ENCODE data around the gene PDCD4.

The PDCD4 gene

DNA sequence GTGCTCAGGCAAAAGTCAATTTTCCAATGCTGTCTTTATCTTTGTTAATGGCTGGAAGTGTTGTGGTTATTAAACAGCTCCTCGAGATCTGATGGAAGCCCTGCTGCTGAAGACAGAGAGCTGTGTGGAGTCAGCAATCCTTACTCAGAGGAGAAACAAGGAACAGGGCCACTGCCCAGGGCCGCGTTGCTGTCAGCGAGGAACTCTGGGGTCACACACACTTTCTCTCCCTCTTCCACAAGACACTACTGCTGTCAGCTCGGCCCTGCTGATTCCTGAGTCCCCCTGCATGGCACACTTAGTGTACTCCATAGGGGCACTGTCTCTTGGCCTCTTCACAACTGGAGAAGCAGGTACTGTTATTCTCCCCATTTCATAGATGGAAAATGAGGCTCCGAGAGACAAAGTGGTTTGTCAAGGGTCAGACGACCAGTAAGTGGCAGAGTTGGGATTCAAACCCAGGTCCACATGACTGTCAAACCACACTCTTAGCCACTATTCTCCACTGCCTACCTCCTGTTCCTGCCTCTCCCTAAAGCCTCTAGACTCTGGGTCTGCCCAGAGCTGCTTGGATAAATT, 29.3 kb upstream of the PDCD4 start:
- no peak for DNase-seq (ENCODE audit: low read depth in 2 of 2)

DNA sequence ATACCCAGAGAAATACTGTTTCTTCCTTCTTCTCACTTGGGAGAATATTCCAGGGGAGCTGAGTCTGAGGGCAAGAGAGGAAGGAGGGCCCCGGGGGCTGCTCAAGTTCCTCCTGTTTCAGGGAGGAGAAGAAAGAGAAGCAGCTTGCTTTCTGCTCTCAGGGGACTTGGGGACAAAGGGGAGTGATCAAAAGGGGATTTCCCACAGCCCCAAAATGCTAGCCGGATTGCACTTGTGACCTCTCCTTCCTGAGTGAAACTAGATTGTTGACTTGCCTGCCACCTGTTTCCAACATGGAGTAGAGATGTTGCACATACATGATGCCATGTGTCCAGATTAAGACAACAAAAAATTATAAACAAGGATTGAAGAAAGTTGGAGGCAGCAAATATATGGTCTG, 28.7 kb upstream of the PDCD4 start:
- no peak for DNase-seq (ENCODE audit: low read depth in 2 of 2)

DNA sequence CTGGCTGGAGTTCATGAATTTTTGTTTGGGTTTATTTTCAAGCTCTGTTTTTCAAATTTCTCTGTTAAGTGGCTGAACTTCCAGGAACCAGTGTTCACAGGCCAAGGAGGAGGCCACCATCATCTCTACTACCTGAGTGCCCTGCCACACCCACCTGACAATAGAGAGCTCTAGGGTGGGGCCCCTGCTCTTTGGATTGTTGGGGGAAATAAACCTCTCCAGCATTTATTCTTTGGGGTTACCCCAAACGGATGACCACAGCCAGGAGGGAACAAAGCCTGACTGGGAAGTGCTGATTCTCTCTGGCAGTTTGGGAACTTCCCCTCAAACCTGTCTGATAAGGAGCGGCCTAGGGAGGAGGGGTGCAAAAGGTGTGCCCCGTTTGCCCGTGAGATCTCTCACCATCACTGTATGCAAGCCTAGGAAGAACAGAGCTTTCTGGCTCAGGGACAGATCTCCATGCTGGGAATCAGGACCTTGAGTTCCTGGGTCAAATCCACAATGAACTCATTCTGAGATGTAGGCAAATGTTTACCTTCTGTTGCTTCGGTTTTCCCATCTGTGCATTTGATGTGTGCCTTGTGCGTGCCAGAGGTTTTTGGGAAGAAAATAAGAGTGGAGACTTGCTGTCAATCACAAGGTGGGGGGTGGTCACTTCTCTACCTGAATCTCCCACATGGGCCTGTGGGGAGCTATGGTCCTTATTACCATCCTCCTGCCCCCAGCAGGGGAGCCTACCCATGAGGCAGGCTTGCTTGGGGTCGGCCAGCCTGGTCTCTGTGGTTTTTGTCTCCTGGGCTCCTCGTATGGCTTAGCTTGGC, 27.7 kb upstream of the PDCD4 start:
- DNase-seq (ENCODE audit: low read depth in 2 of 2) = no peak

DNA sequence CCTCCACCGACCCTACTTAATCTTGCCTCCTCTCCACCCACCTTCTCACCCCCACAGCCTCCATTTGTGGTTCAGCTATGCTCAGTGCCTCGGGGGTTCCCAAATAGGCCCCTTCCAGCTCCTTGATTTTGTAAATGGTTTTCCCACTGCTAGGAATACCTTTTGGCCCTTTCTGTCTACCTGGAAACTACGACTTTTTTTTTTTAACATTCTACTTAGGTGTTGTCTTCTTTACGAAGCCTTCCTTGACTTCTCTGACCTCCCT, 27.2 kb upstream of the PDCD4 start:
- no peak for DNase-seq (ENCODE audit: low read depth in 2 of 2)

DNA sequence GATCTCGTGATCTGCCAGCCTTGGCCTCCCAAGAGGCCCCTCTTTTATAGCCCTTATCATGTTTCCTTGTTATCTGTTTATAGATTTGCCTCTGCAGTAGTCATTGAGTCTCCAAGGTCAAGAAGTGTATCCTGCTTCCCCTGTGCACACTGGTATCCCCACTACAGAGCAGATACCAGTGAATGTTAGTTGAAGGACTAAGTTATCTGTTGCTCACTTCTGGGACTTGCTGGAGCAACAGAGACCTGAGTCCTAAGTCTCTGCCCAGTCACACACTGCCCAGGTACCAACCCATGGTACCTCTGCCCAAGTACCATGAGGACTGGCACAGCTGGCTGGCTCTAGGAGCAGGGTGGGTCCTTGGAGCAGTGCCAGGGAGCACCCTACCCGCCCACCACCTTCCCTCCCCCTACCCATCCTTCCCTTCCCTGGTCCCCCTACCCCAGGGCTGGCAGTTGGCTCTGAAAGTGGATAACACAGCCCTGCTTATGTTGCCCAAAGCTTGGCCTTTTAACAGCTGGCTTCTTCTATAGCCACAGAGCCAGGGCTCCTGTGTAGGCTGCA, 26.5 kb upstream of the PDCD4 start:
- no peak for DNase-seq (ENCODE audit: low read depth in 2 of 2)

DNA sequence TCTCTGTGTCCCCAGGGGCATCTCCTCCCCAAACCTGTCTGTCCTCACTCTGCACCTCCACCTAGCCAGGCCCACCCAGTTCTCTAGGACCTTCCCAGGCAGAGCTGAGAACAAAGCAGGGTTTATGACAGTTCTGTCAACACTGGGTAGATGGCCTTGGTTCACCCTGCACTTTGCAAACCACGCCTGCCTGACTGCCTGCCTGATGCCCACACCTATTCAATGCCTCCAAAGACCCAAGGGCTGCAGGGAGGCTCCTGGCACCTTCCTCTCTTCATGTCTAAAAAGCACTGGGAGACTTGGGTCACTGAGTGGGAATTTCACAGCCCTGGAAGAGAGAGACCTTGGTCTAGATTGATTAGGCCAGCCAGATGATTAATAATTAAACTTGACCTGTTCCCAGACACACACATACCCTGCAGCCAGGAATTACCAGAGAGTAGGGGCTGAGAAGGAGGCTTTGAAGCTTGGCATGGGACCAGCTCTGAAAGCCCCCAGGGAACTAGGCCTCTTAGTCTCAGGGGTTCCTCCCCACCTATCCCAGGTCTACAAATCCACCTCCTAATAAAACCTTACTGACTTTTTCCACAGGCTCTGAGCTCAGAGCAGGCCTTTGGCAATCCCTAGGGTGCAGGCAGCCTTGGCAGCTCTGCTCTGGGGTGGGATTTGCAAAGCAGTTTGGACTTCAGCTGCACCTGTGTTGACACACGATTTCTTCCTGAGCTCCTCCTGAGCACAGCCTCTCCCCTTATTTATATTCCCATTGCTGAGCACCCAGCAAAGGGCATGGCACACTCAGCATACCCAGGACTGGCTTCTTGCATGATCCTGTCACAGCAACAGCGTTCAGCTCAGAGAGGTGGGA, 25.7 kb upstream of the PDCD4 start:
- no peak for DNase-seq (ENCODE audit: low read depth in 2 of 2)

DNA sequence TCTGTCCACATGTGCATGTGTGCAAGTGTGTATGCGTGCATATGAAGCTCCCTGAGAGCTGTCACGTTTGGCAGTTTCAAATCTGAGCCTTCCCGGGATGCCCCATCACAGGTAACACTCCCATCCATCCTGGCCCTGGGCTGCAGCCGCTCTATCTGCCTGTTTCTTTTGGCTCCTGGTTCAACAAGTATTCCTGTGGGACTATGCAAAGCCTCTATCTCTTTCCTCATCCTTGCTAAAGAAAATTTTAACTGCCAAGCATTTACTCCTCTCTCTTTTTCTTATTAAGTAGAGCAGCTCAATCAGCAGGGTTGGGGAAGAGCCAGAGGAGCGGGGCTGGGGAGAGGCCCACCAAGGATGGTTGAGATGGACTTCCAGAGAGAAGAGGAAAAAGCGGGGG, 24.4 kb upstream of the PDCD4 start:
- DNase-seq (ENCODE audit: low read depth in 2 of 2) = no peak

DNA sequence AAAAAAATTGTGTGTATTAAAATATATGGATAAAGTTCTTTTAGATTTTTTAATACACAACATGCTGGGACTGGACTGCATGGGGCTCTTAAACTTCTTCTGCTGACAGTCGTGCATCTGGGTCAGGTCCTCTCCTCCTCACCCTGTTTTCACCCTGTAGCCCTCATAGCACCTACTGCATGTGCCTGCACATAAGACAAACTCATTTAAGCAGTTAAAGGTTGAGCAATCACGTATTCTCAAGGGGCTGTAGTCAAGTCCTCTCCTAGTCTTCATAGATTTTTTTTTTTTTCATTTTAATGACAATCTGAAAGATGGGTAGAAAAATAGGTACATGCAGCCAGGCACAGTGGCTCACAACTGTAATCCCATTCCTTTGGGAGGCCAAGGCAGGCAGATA, 23.6 kb upstream of the PDCD4 start:
- no peak for DNase-seq (ENCODE audit: low read depth in 2 of 2)

DNA sequence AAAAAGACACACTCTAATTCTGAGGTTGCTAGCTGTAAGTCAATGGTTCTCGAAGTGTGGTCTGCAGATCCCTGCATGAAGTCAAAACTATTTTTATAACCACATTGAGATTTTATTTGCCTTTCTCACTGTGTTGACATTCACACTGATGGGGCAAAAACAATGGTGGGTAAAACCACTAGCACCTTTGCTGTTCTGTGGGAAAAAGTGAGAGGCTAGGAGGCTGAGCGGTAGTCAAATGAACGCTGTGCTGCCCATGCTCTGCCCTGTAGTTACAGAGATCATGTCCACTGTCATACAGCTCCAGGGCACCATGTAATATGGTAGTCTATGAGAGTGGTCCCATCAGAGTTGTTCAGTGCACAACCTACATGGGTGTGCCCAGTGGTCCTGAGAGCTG, 21.6 kb upstream of the PDCD4 start:
- no peak for DNase-seq (ENCODE audit: low read depth in 2 of 2)

DNA sequence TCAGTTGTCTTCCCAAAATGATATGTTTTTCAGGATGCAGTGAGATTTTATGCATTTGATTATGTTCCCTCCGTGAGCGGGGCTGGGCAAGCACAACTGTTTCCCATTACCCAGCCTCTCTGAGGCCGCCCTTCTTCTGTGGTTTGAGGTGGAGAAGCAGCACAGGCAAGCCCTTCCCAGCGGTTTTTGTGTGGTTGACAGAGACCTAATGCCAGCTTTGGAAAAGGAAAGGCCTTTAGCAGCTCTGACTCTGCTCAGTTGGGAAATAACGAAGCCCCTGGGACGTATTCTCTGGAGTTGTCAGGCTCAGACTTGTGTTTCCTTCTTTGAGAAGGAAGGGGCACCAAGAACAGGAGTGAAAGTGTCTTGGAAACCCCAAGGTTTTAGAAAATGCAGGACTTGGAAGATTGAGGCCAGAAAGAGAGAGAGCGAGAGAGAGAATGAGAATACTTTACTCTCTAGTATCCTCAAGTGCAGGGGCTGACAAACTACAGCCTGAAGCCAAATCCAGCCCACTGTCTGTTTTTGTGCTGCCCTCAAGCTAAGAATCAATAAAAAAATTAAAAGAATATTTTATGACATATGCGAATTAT, 20.6 kb upstream of the PDCD4 start:
- DNase-seq (ENCODE audit: low read depth in 2 of 2) = no peak

DNA sequence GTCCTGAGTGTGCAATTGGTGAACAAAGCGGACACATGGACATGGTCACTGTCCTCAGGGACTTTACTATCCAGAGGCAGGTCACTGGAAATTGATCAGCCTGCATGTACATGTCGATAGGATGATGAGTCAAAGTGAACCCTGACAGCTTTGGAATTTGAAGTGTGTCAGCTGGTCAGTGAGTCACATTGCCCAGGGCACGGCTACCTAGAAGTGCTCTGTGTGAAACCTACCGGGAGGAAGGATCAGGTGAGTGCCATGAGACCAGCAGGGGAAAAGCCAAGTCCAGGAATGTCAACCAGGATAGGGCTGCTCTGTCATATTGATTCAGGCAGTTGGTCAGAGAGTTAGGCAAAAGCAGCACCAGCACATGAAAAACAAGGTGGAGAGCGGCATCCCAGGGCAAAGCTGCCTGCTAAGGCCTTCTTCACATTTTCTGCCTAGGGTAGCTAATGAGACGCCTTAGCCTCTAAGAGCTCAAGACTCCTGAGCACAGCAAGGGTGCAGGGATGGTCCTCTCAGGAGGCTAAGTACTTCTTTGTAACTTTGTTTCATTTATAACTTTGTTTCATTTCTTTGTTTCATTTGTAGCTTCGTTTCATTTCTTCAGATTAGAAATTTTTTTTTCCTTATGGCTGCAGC, 19.4 kb upstream of the PDCD4 start:
- DNase-seq (ENCODE audit: low read depth in 2 of 2) = no peak

DNA sequence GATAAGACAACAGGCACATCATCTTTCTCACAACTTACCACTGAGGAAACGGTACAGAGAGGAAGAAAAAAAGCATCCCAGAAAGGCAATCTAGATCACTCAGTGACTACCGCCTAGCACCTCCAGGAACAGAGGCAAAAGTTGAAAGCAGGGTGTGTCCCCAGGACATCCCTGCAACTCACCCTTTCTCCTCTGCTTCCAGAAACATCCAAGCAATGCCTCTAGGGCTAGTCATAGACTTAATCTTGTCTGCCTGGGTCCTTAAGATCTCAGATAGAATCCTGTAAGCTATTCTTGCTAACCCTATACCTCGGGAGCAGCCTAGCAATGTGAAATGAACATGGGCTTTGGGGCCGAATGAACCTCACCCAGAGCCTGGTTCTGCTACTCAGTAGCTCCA, 18.8 kb upstream of the PDCD4 start:
- DNase-seq (ENCODE audit: low read depth in 2 of 2) = no peak

DNA sequence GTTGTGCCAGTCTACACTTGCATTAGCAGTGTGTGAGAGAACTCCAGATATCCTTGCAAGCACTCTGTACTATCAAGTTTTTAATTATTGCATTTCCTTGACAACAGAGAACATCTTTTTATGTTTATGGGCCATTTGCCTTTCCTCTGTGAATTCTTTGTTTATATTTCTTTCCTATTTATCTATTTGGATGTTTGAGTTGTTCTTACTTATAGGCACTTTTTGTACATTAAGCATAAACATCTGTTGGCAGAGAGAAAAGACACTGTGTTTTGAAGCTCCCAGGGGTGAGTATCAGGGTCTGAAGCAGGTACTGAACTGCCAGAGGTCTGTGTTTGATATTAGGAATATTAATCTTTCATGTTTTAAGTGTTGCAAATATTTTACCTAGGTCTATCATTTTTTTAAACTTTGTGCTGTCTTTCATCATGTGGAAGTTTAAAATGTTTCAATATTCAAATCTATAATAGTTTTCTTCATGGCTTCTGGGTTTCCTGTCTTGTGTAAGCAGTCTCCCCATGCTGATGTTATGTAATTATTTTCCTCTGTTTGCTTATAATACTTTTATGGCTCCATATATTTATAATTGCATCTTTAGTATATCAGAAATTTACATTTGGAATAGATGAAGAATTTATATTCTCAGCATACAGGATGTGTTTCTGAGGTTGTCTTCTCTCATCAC, 17.7 kb upstream of the PDCD4 start:
- DNase-seq (ENCODE audit: low read depth in 2 of 2) = no peak

DNA sequence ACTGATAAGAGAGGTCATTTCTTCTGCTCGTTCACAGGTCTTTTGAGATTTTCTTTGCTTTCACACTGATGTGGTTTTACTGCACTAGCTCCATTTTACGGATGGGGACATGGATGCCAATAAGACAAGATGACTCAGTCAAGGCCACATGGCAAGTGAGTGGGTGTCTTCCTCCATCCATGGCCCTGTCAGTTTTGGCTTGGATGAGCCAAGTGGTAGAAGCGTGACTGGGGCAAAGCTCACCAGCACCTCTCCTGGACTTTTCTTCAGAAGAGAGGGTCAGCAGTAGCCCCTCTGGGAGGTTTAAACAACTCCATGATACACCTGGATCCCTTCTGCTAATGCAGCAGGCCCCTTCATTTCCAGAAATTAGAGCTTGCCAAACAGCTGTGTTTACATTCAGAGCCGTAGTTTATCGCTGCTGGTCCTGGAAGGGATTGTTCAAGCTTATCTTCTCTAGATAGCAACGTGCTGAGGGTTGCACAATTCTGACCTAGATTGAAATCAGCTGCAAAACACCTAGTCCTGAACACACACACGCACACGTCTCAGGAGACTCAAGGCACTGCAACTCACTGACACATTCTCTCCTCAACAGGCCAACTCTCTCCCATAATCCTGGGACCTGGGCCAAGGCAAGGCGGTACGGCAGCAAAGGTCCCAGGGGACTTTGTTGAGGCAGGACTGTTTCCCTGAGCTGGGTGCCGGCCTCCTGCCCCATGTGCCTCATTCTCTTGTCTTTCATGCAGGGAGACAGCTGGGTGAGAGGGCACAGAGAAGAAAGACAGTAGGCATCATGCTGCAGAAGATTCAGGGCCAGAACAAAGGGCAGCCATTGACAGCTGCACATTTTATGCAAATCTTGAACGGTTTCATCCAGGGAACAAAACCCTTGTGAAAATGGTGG, 14.2 kb upstream of the PDCD4 start:
- DNase-seq (ENCODE audit: low read depth in 2 of 2) = no peak

DNA sequence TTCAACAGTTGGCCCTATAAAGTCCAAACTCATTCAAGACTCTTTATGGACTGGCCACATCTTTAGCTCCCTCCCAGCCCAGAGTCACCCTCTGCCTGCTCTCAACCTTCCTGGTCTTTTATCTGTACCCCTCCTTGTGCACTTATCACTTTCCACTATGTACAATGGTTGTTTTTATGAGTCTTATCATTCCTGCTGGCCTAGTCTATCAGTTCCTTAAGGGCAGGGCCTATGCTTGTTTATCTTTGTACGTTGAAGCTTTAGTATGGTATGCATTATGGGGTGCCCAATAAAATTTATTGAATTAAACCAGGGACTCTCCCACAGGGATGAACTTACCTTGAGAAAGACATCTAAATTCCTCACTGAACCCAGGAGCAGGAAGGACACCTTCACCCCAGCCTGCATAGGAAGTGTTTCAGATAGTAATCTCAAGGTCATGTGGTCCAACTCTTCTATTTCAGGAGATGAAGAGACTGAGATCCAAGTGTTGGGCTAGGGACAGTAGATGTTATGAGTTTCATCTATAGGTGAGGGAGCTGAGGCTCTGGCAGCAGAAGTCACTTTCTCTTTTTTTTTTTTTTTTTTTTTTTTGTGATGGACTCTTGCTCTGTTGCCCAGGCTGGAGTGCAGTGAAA, 13.3 kb upstream of the PDCD4 start:
- no peak for DNase-seq (ENCODE audit: low read depth in 2 of 2)

DNA sequence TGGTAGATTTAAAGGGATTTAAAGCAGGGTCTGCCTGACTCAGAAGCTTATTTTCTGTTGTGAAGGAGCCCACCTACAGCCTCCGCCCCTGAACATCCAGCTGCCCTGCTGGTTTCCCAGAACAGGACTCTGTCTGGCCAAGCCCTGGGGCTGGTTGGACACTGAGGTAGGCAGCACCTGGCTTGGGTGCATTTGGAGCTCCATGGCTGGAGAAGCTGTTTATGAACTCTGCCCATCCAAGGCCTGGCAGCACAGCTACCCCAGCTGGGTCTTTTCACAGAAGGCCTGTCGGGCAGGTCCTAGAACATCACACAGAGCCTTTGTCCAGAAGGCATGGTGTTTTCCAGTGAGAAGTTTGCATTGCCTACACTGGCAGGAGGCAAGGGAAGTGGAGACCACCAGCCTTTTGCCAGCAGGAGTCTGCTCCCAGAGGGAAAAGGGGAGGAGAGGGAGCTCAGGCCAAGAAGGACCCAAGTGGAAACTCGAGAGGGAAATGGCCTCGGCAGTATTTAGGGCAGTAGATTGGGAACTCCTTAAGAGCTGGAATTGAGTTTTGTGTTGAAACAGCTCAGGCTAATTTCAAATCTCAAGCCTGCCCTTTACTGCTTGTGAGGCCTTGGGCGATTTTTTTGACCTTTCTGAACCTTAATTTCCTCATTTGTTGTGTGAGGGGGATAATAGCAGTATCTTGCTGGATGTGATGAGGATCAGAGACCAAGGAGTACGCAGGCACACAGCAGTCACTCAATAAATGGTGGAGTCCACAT, 12.3 kb upstream of the PDCD4 start:
- DNase-seq (ENCODE audit: low read depth in 2 of 2) = no peak

DNA sequence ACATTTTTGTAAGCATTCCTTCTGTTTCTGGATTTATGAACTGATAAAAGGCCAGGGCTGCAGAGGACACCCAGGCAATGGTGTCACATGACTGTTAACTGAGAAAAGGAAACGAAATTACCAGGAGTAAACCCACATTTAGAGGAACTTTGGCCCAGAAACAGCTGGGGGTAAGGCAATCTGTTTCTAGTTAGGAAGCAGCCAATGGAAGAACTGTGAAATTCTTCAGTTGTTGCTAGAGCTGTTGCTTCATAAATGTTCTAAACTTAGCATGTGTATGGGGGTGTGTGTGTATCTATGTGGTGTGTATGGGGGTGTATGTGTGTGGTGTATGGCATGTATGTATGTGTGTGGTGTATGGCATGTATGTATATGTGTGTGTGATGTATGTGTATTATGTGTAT, 11.8 kb upstream of the PDCD4 start:
- no peak for DNase-seq (ENCODE audit: low read depth in 2 of 2)

DNA sequence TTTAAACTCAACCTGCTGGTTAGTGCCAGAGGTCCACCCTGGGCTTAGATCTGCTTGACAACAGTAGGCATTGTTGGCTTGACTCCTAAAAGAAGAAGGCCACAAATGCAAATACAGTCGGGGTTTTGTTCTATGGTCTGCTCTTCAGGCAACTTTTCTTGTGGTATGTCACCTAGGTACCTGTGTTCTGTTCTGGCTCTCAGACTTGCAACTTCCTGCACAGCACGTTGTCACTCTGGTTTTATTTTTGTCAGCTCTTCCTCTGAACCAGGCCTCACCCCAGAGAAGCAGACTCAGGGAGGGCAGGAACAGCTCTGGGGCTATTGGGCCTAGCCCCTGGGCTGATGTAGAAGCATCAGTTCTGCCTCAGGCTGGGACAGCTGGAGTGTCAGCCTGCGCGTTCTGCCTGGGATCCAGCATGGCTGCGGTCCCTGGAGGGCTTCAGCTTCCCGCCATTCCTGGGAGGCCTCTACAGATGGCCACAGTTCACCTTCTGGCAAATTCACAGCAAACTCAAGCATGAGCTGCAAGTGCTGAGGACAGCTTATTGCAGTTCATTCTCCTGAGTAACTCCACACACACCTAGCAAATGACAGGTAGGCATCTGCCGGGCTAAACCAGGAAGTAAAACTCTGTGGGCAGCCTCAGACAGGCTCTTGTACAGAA, 11.0 kb upstream of the PDCD4 start:
- DNase-seq (ENCODE audit: low read depth in 2 of 2) = no peak
